BLaER1 treated with 17β-estradiol and CSF1 and Interleukin-3, amounts not matched to agents 10 nM and 100 nM (cell line): ENCODE data around the gene SCO2.

Source experiments
- H3K27ac ChIP-seq, 11 experiments: shearing (Covaris generic); formaldehyde crosslinking; 2 replicates each; pipeline ENCODE4 v1.8.1; 2022
- H3K27me3 ChIP-seq, 11 experiments: shearing (Covaris generic); formaldehyde crosslinking; 2 replicates each; pipeline ENCODE4 v1.8.1; 2022
- H3K36me3 ChIP-seq, 11 experiments: shearing (Covaris generic); formaldehyde crosslinking; 2 replicates each; pipeline ENCODE4 v1.8.1; 2022
- H3K4me1 ChIP-seq, 10 experiments: shearing (Covaris generic); formaldehyde crosslinking; 2 replicates each; pipeline ENCODE4 v1.8.1; 2022
- H3K4me2 ChIP-seq, 11 experiments: shearing (Covaris generic); formaldehyde crosslinking; 2 replicates each; pipeline ENCODE4 v1.8.1; 2022
- H3K4me3 ChIP-seq, 10 experiments: shearing (Covaris generic); formaldehyde crosslinking; 2 replicates each; pipeline ENCODE4 v1.8.1; 2022
- H3K9ac ChIP-seq, 11 experiments: shearing (Covaris generic); formaldehyde crosslinking; 2 replicates each; pipeline ENCODE4 v1.8.1; 2022
- H3K9me3 ChIP-seq, 11 experiments: shearing (Covaris generic); formaldehyde crosslinking; replicated peaks in 1 of 11; 2 replicates each; pipeline ENCODE4 v1.8.1; 2022
- H4K20me1 ChIP-seq, 11 experiments: shearing (Covaris generic); formaldehyde crosslinking; 2 replicates each; pipeline ENCODE4 v1.8.1; 2022
- Cebpa-rat ChIP-seq, 11 experiments: shearing (Covaris generic); IDR thresholded peaks; 2 replicates each; pipeline ENCODE4 v1.8.1; 2022

SCO2 gene

DNA sequence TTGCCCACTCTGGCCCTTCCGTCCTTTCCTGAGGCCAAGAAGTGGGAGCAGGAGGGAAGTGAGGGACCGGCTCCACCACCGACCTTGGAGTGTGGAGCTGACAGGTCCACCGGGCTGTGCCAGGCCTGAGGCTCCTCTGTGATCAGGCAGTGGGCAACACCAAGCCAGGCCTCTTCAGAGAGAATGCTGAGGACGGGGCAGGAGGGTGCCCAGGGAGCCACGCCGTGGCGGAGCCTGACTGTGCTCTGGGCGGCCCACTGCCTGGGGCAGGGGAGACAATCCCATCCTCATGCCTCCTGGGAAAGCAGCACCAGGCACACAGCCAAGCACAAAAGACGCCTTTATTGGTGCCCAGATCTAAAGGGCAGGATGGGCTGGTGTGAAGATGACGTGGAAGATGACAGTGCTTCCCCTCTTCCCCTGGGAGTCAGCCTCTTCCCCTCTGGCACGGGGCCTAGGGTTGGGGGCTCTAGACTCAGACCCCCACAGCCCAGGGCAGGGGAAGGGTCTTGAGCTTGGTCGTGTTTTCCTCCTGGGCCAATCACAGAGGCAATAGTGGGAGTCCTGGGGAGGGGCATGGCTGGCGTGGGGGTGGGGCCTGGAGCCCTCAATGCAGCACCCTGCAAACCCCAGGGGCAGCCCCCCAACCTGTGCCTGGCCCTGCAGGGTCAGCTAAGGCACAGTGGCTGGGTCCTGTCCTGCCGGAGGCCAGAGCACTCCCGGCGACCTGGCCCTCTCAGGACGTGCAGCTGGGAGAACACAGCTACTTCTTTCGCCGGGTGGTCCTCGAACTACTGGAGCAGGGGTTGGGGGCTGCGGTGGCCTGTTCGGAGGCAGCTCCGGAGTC is 22.5 kb downstream of the SCO2 start:
- Histone ChIP-seq H3K27me3 (no peaks in the 10 kb centered on the region), H3K27ac (no peak overlapping the region), H3K4me3 (no peak overlapping the region), H3K4me1 (peaks cover 29 to 48% (median 42%) of the 10 kb centered on the region in 10 experiments), H3K36me3 (peaks cover 20 to 37% (median 32%) of the 10 kb centered on the region in 11 experiments), H3K9me3 (no peaks in the 10 kb centered on the region), H3K9ac (peak overlapping the region in 5 of 11 experiments; percentile 6 to 44 (median 26); a peak in 6 of 22 replicates), H3K4me2 (no peak overlapping the region), H4K20me1 (peaks cover 0 to 46% (median 33%) of the 10 kb centered on the region in 11 experiments; a peak in 20 of 22 replicates)
- no peak for TF ChIP-seq Cebpa-rat (IDR thresholded peaks at IDR 0.05)

DNA sequence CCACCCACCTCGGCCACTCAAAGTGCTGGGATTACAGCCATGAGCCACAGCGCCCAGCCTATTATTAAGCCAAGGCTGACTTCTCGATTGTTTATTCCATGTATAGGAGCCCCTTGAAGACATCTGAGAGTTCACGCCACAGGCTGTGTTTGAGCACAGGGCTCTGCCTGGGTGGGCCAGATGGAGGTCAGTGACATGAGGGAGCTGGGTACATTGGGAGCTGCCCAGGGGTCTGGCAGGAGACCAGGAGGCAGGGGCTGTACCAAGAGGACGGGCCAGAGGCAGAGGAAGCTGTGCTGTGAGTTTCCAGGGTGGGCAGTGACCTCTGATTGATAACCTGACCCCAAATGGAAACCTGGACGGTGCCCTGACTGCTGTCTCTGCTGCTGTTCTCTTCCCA is 23.3 kb downstream of the SCO2 start:
- no peak overlapping the region for H3K4me3 ChIP-seq
- peaks cover 29 to 50% (median 45%) of the 10 kb centered on the region in 10 experiments for H3K4me1 ChIP-seq
- no peaks in the 10 kb centered on the region for H3K27me3 ChIP-seq
- H3K4me2 ChIP-seq: no peak overlapping the region
- H3K9me3 ChIP-seq: no peaks in the 10 kb centered on the region
- H4K20me1 ChIP-seq: peaks cover 0 to 46% (median 32%) of the 10 kb centered on the region in 11 experiments; a peak in 20 of 22 replicates
- H3K27ac ChIP-seq: no peak overlapping the region
- peaks cover 20 to 37% (median 32%) of the 10 kb centered on the region in 11 experiments for H3K36me3 ChIP-seq
- H3K9ac ChIP-seq: peak overlapping the region in 3 of 11 experiments; percentile 6 to 44 (median 28); a peak in 4 of 22 replicates
- no peak for TF ChIP-seq Cebpa-rat (IDR thresholded peaks at IDR 0.05)

DNA sequence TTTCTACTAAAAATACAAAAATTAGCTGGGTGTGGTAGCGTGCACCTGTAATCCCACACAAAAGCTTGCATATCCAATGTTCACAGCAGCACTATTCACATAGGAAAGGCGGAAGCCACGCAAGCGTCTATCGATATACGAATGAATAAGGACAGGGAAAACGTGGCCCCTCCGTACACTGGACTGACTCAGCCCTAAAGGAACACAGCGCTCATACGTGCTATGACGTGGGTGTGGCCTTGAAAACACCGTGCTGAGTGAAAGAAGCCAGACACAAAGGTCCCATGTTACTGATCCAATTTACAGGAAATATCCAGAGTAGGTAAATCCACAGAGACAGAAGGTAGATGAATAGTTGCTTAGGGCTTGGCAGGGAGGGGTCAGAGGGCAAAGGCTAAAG is 24.9 kb downstream of the SCO2 start:
- peaks cover 13 to 50% (median 41%) of the 10 kb centered on the region in 10 experiments for H3K4me1 ChIP-seq
- H3K27ac ChIP-seq: no peak overlapping the region
- TF ChIP-seq Cebpa-rat (IDR thresholded peaks at IDR 0.05): no peak
- H3K9ac ChIP-seq: no peak overlapping the region
- H3K4me3 ChIP-seq: no peak overlapping the region
- H3K36me3 ChIP-seq: peaks cover 15 to 30% (median 26%) of the 10 kb centered on the region in 11 experiments
- no peak overlapping the region for H3K4me2 ChIP-seq
- no peaks in the 10 kb centered on the region for H3K27me3 ChIP-seq
- H3K9me3 ChIP-seq: no peaks in the 10 kb centered on the region
- peaks cover 0 to 30% (median 16%) of the 10 kb centered on the region in 11 experiments; a peak in 18 of 22 replicates for H4K20me1 ChIP-seq

DNA sequence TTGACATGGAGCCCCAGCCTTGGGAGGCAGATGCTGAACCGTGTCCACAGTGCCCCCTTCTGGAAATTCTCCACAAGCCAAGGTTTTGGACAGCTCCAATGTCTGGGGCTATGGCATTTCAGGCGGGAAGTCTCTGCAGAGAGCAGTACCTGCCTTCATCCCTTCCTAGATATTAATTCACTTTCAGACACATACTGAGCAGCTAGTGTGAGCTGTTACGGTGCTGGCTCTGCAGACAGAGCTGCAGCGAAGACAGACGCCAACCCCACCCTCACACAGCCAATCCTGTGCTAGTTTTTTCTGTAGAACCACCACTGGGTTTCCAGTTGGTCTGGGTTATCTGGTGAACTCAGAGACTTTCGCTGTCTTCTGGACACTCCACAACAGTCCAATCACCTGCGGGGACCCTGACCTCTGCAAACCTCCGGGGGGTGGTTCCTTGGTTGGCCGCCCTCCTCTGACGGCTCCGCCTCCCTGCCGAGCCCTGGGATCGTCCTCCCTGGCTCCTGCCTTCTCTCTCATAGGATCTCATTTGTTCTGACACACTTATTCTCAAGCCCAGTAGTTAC is 27.0 kb downstream of the SCO2 start:
- Histone ChIP-seq H3K4me3 (no peak overlapping the region; a peak in 1 of 20 replicates), H3K9ac (no peak overlapping the region; a peak in 1 of 22 replicates), H3K9me3 (no peaks in the 10 kb centered on the region), H3K27me3 (no peaks in the 10 kb centered on the region), H3K36me3 (peaks cover 6 to 16% (median 15%) of the 10 kb centered on the region in 11 experiments; a peak in 18 of 22 replicates), H3K27ac (no peak overlapping the region), H4K20me1 (peaks cover 0 to 19% (median 8%) of the 10 kb centered on the region in 11 experiments; a peak in 8 of 22 replicates), H3K4me2 (peak overlapping the region; percentile 32 to 86 (median 61)), H3K4me1 (peaks cover 10 to 40% (median 31%) of the 10 kb centered on the region in 10 experiments; a peak in 19 of 20 replicates)
- no peak for TF ChIP-seq Cebpa-rat (IDR thresholded peaks at IDR 0.05)

DNA sequence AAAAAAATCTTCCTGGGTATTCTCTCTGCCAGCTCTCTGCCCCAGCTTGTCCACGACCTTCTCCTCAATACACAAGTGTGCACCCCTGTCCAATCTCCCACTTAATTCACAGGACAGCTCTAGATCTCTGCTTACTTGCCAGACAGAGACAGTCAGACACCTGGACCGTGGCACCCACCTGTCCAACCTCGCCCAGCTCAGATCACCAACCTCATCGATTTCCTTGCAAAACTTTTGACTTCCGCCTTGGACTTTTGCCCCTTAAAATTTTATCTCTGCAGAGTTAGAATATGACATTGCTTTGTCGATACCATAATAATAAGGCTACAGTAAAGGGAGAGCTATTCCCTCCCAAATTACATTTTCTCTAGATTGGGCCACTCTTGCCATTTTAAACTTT is 28.3 kb downstream of the SCO2 start:
- Histone ChIP-seq H3K27ac (no peak overlapping the region), H3K36me3 (peaks cover 0 to 3% (median 2%) of the 10 kb centered on the region in 11 experiments; a peak in 10 of 22 replicates), H3K27me3 (no peaks in the 10 kb centered on the region), H4K20me1 (peaks cover 0 to 7% (median 1%) of the 10 kb centered on the region in 11 experiments; a peak in 5 of 22 replicates), H3K4me3 (no peak overlapping the region), H3K4me2 (peak overlapping the region in 6 of 11 experiments; percentile 34 to 66 (median 50); a peak in 6 of 22 replicates), H3K9me3 (no peaks in the 10 kb centered on the region), H3K4me1 (peaks cover 10 to 40% (median 31%) of the 10 kb centered on the region in 10 experiments; a peak in 19 of 20 replicates), H3K9ac (no peak overlapping the region)
- TF ChIP-seq Cebpa-rat (IDR thresholded peaks at IDR 0.05): no peak

DNA sequence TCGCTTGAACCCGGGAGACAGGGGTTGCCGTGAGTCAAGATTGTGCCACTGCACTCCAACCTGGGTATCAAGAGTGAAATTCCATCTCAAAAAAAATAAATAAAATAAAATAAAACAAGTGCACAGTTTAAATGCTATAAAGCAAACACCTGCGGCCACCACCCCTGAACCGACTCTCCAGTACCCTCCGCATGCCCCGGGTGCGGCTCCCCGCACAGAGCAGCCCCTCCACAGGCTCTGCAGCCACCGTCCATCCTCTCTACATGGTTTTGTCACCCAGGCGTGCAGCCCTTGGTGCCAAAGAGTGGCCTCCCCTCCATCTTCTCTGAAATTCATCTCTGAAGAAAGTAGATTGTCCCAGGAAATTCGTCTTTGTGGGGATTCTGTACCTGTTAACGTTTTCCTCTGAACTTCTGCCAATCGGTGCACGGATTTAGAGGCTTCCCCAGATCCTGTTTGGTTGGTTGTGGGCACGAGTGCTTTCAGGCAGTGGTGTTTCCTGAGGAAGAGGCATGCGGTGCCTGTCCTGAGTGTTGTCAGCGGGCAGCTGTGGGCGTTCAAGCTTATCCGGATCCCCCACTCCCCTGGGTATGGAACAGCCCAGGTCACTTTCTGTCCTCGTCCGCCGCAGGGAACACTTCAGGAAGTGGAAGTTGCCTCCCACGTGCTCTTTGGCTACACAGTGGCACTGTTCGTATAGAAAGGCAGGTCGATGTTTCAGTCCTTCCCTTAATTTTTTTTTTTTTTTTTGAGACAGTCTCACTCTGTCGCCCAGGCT is 34.7 kb downstream of the SCO2 start:
- peaks cover 0 to 6% (median 0%) of the 10 kb centered on the region in 11 experiments; a peak in 1 of 22 replicates for H4K20me1 ChIP-seq
- H3K27me3 ChIP-seq: no peaks in the 10 kb centered on the region
- H3K4me2 ChIP-seq: peak overlapping the region; percentile 51 to 90 (median 77)
- TF ChIP-seq Cebpa-rat (IDR thresholded peaks at IDR 0.05): peak in 1 of 11 experiments; percentile 6; a peak in 1 of 22 replicates
- H3K4me1 ChIP-seq: peaks cover 25 to 54% (median 44%) of the 10 kb centered on the region in 10 experiments
- H3K27ac ChIP-seq: peak overlapping the region in 8 of 11 experiments; percentile 2 to 69 (median 44); a peak in 12 of 22 replicates
- H3K9ac ChIP-seq: peak overlapping the region in 7 of 11 experiments; percentile 25 to 51 (median 41); a peak in 10 of 22 replicates
- no peaks in the 10 kb centered on the region for H3K36me3 ChIP-seq
- H3K9me3 ChIP-seq: no peaks in the 10 kb centered on the region
- peak overlapping the region in 4 of 10 experiments; percentile 3 to 33 (median 16); a peak in 3 of 20 replicates for H3K4me3 ChIP-seq

DNA sequence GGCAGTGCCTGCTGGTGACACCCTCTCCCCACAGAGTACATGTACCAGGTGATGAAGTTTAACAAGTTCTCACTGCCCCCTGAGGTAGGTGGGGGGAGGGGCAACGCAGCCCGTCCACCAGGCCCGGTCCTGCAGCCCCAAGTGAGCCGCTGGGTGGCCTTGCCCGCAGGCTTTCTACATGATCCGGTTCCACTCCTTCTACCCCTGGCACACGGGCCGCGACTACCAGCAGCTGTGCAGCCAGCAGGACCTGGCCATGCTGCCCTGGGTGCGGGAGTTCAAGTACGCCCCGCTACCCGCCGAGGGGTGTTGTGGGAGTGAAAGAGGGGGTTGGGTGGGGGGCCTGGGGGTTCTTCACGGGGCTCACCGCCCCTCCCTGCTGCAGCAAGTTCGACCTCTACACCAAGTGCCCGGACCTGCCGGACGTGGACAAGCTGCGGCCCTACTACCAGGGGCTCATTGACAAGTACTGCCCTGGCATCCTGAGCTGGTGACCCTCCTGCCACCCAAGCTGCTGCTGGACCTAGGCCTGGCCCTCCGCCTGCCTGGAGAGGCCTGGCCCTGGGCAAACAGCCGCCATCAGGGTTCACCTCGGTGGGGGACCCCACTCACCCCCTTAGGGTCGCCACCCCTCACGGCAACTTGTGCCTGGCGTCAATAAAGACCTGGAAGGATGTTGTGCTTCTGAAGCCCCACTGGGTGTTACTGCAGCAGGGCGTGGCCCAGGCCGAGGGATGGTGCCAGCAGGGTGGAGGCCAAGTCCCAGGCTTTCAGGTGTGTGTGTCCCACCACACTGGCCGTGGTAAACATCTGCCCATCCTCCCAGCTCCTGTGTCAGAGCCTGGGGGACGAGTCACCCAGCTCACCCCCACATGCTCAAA is 35.8 kb downstream of the SCO2 start:
- Histone ChIP-seq H4K20me1 (peaks cover 0 to 13% (median 0%) of the 10 kb centered on the region in 11 experiments; a peak in 2 of 22 replicates), H3K4me3 (no peak overlapping the region), H3K4me1 (peaks cover 25 to 62% (median 54%) of the 10 kb centered on the region in 10 experiments), H3K9ac (no peak overlapping the region), H3K27ac (peak overlapping the region in 2 of 11 experiments; percentile 4 to 47; a peak in 1 of 22 replicates), H3K9me3 (no peaks in the 10 kb centered on the region), H3K36me3 (no peaks in the 10 kb centered on the region), H3K27me3 (no peaks in the 10 kb centered on the region), H3K4me2 (peak overlapping the region in 8 of 11 experiments; percentile 6 to 87 (median 77); a peak in 13 of 22 replicates)
- no peak for TF ChIP-seq Cebpa-rat (IDR thresholded peaks at IDR 0.05)
